ENCODE data around the gene COL2A1.

Gene COL2A1

GRCh38 chr12:47944685-47945340, 59.5 kb downstream of the COL2A1 start:
- no peak overlapping the region for H3K4me3 ChIP-seq (replicated peaks; ENCODE audit: low read depth, low read length)
- no peak for DNase-seq (ENCODE audit: extremely low read depth, low read depth)
- no peak for TF ChIP-seq CTCF (IDR thresholded peaks at IDR 0.05; ENCODE audit: low read depth, low read length, missing control alignments)

- DNase-seq (ENCODE audit: extremely low read depth, low read depth) = no peak
- no peak for TF ChIP-seq CTCF (IDR thresholded peaks at IDR 0.05; ENCODE audit: low read depth, low read length, missing control alignments)
- H3K4me3 ChIP-seq (replicated peaks; ENCODE audit: low read depth, low read length) = no peak overlapping the region
These were observed 60.5 kb downstream of the COL2A1 start for GRCh38 chr12:47943623-47944340.

GRCh38 chr12:47942614-47943225, 61.6 kb downstream of the COL2A1 start:
- TF ChIP-seq CTCF (IDR thresholded peaks at IDR 0.05; ENCODE audit: low read depth, low read length, missing control alignments) = no peak

GRCh38 chr12:47941871-47942613, 62.2 kb downstream of the COL2A1 start:
- no peak for TF ChIP-seq CTCF (IDR thresholded peaks at IDR 0.05; ENCODE audit: low read depth, low read length, missing control alignments)
- DNase-seq (ENCODE audit: extremely low read depth, low read depth) = no peak
- H3K4me3 ChIP-seq (replicated peaks; ENCODE audit: low read depth, low read length) = no peak overlapping the region

More at GRCh38 chr12:47942614-47943225, 61.6 kb downstream of the COL2A1 start:
- no peak for DNase-seq (ENCODE audit: extremely low read depth, low read depth)
- no peak overlapping the region for H3K4me3 ChIP-seq (replicated peaks; ENCODE audit: low read depth, low read length)

GRCh38 chr12:47941475-47941780, 62.8 kb downstream of the COL2A1 start:
- no peak for DNase-seq (ENCODE audit: extremely low read depth, low read depth)
- TF ChIP-seq CTCF (IDR thresholded peaks at IDR 0.05; ENCODE audit: low read depth, low read length, missing control alignments) = no peak
- no peak overlapping the region for H3K4me3 ChIP-seq (replicated peaks; ENCODE audit: low read depth, low read length)

- TF ChIP-seq CTCF (IDR thresholded peaks at IDR 0.05; ENCODE audit: low read depth, low read length, missing control alignments) = no peak
- no peak for DNase-seq (ENCODE audit: extremely low read depth, low read depth)
- H3K4me3 ChIP-seq (replicated peaks; ENCODE audit: low read depth, low read length) = no peak overlapping the region
These were observed 63.4 kb downstream of the COL2A1 start for GRCh38 chr12:47940773-47941474.

All from HFF-Myc (cell line).